Measurements from ENCODE around the gene NUP153. TPM values are rescaled to one million over a fixed set of nuclear protein-coding genes. Genes with fewer than 3 reads are reported as not detected.

The NUP153 gene
- total and polyA plus RNA-seq, 2 of the 8 experiments (the other 6 are each of a cell fraction or from before 2014, with no cell fraction given): 47.0 to 84.8 TPM

DNA sequence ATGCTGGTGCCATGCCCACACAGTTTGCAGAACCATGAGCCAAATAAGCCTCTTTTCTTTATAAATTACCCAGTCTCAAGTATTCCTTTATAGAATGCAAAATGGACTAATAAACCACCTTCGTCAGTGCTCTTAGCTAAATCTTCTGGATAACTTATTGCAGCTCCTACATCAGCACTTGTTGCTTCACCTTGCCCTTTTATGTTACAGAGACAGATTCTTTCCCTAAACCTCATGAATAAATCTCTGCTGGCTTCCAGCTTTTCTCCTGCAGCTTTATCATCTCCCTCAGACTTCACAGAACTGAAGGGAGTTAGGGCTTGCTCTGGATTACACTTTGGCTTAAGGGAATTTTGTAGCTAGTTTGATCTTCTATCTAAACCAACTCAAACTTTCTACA is 22.6 kb downstream of the NUP153 start:
- H3K56ac ChIP-seq (replicated peaks; ENCODE audit: insufficient read length, low read depth, low read length): no peak overlapping the region
- no peak overlapping the region for H2BK12ac ChIP-seq (ENCODE audit: low read depth, low read length)
- no peak overlapping the region for H2BK5ac ChIP-seq (ENCODE audit: low read depth, low read length)
- H4K20me1 ChIP-seq (replicated peaks in 1 of 2; ENCODE audit: control insufficient read depth in 1 of 2, insufficient read depth in 2 of 2, low read length in 2 of 2): peaks cover 5 to 16% of the 10 kb centered on the region in 2 experiments
- H3K23me2 ChIP-seq (ENCODE audit: low read depth, low read length): no peaks in the 10 kb centered on the region
- H3K27ac ChIP-seq (ENCODE audit: low read depth, low read length): no peak overlapping the region
- no peak overlapping the region for H3K4me3 ChIP-seq (ENCODE audit: extremely low read depth in 1 of 4, insufficient read depth in 2 of 4, low read depth in 3 of 4, low read length in 4 of 4)
- H3K79me2 ChIP-seq (ENCODE audit: control insufficient read depth in 1 of 2, insufficient read depth in 2 of 2, low read length in 2 of 2): peaks cover 6 to 94% of the 10 kb centered on the region in 2 experiments
- no peak for DNase-seq (ENCODE audit: low read depth in 1 of 2, low spot score in 2 of 2)
- TF ChIP-seq NRF1 (IDR thresholded peaks at IDR 0.05; ENCODE audit: low read depth, low read length): no peak
- TF ChIP-seq, protein P1, sequence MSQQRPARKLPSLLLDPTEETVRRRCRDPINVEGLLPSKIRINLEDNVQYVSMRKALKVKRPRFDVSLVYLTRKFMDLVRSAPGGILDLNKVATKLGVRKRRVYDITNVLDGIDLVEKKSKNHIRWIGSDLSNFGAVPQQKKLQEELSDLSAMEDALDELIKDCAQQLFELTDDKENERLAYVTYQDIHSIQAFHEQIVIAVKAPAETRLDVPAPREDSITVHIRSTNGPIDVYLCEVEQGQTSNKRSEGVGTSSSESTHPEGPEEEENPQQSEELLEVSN (IDR thresholded peaks at IDR 0.05): no peak
- no peak for TF ChIP-seq SIN3A (conservative IDR thresholded peaks at IDR 0.05 in 1 of 2, IDR thresholded peaks at IDR 0.05 in 1 of 2; ENCODE audit: low read depth in 1 of 2, low read length in 2 of 2)
- TF ChIP-seq TCF12 (IDR thresholded peaks at IDR 0.05; ENCODE audit: low read depth, low read length): no peak
- TF ChIP-seq NANOG (IDR thresholded peaks at IDR 0.05; ENCODE audit: insufficient read depth, low read depth, low read length, poor library complexity, severe bottlenecking): no peak
- TF ChIP-seq CEBPB (IDR thresholded peaks at IDR 0.05; ENCODE audit: low read depth, low read length): no peak
- no peak for TF ChIP-seq CBX5 (IDR thresholded peaks at IDR 0.05; ENCODE audit: low read depth, low read length)
- TF ChIP-seq CHD1 (IDR thresholded peaks at IDR 0.05; ENCODE audit: low read depth, low read length): no peak
- no peak for TF ChIP-seq YY1 (IDR thresholded peaks at IDR 0.05; ENCODE audit: low read depth, low read length)
- TF ChIP-seq RAD21 (IDR thresholded peaks at IDR 0.05 in 1 of 2, conservative IDR thresholded peaks at IDR 0.05 in 1 of 2; ENCODE audit: low read depth in 2 of 2, low read length in 2 of 2): no peak
- no peak overlapping the region for H3K4ac ChIP-seq (replicated peaks; ENCODE audit: insufficient read length, low read depth, low read length)
- no peaks in the 10 kb centered on the region for H3K9me3 ChIP-seq (ENCODE audit: insufficient read depth in 2 of 2, low read depth in 1 of 2, low read length in 1 of 2)
- H3K14ac ChIP-seq (ENCODE audit: insufficient read length): no peak overlapping the region
- H2BK20ac ChIP-seq (ENCODE audit: low read length): no peak overlapping the region
- no peak overlapping the region for H2BK120ac ChIP-seq (replicated peaks; ENCODE audit: low read depth, low read length)
- no peak overlapping the region for H4K8ac ChIP-seq (ENCODE audit: extremely low read depth, insufficient read depth, low read length)
- H3K4me1 ChIP-seq (replicated peaks in 1 of 4; ENCODE audit: control insufficient read depth in 3 of 4, insufficient read depth in 4 of 4, low read length in 3 of 4): peaks cover 0 to 12% (median 6%) of the 10 kb centered on the region in 4 experiments; a peak in 4 of 7 replicates
- no peak overlapping the region for H2BK15ac ChIP-seq (ENCODE audit: low read length)
- no peak overlapping the region for H3K9ac ChIP-seq (replicated peaks in 1 of 4; ENCODE audit: extremely low read depth in 1 of 4, low read depth in 3 of 4, low read length in 3 of 4)
- 0 out of 2 replicates have a peak, but pooled peaks cover 6% of the 10 kb centered on the region for H3K79me1 ChIP-seq (ENCODE audit: low read depth, low read length)
- WGBS, 2 experiments (ENCODE audit: extremely low coverage in 1 of 2, insufficient coverage in 1 of 2, insufficient read length in 1 of 2, insufficient replicate concordance in 2 of 2, low coverage in 1 of 2, low lambda C conversion rate in 2 of 2, missing lambda C conversion rate in 1 of 2): 95% methylated on average over 1 of the region's 1 CpG; no CpG with 5 or more reads in 1 of the 2 experiments
- H4K91ac ChIP-seq (replicated peaks; ENCODE audit: insufficient read length, low read length): no peak overlapping the region
- no peak overlapping the region for H4K5ac ChIP-seq (ENCODE audit: insufficient read length, low read depth, low read length)
- peaks cover 4 to 36% (median 11%) of the 10 kb centered on the region in 4 experiments; a peak in 7 of 8 replicates for H3K36me3 ChIP-seq (ENCODE audit: control insufficient read depth in 2 of 4, insufficient read depth in 4 of 4, low read length in 3 of 4)
- no peak overlapping the region for H2AFZ ChIP-seq (ENCODE audit: low read length)
- H3K18ac ChIP-seq (ENCODE audit: extremely low read depth, low read length): no peak overlapping the region
- ChIA-PET CTCF (ENCODE audit: partially characterized antibody) (interaction anchor here (0.6 to 1.3 kb wide), 2 partner anchors 18 to 23 kb away, joined by 3 to 4 read pairs; no protein-coding TSS in a partner anchor), POLR2A (ENCODE audit: partially characterized antibody) (no interaction called here)
- H3K23ac ChIP-seq (ENCODE audit: insufficient read length): no peak overlapping the region
- no peak overlapping the region for H3K4me2 ChIP-seq (ENCODE audit: insufficient read depth in 1 of 2, low read depth in 2 of 2, low read length in 2 of 2)
- no peaks in the 10 kb centered on the region for H3K27me3 ChIP-seq (replicated peaks in 1 of 4; ENCODE audit: control insufficient read depth in 3 of 4, extremely low read depth in 1 of 4, insufficient read depth in 3 of 4, low read length in 3 of 4)
- FAIRE-seq: no peak
- H2AK5ac ChIP-seq (ENCODE audit: low read depth, low read length): no peak overlapping the region
